ENCODE results near the gene CD226. TPM values are rescaled to one million over a fixed set of nuclear protein-coding genes. Genes with fewer than 3 reads are reported as not detected.
"Not testable (repeated sequence)": the region's sequence is repeated elsewhere in the genome, so short reads cannot be mapped to it uniquely, and the experiment has no call there.

Gene CD226
- total RNA-seq, 6 donors from 2014 or later: 3.3 to 26.5 (median 5.5) TPM

DNA sequence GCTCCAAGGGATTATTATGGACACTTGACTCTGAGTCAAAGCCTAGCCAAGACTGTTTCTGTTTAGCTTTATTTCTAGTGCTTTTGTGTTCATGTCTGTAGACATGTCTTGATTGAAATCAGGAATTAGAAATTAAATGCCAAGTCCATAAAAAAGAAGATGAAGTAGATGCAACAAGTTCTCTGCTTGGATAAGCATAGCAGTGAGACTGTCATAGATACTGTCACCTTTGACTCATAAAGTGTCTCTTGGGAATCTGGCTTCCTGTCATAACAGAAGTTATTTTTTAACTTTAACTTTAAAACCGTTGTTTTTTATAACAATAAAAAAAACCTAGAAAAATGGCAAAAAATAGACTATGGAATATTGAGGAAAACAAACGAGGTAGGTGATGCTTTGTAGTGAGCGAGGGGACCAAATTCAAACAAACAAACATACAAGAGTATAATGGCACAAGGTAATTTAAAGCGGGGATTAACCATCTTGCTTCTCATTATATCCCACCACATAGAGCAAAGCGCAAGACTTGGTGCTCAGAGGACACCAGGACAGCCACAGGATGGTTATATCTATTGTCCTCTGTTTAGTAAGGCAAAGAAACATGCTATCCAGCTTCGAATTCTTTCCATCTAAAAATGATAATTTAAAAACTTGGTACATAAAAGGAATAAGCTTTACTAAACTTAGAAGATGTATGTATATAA lies 64.6 kb downstream of the CD226 start:
- Histone ChIP-seq H3K27ac (no peak overlapping the region), H3K4me1 (no peaks in the 10 kb centered on the region), H3K36me3 (no peaks in the 10 kb centered on the region), H3K27me3 (no peaks in the 10 kb centered on the region), H3K4me3 (no peak overlapping the region), H3K9me3 (no peaks in the 10 kb centered on the region)
- ATAC-seq (ENCODE audit: low FRiP score in 2 of 2) (no peak), DNase-seq (no peak)
- TF ChIP-seq POLR2A (IDR thresholded peaks at IDR 0.05) (no peak), EP300 (IDR thresholded peaks at IDR 0.05) (no peak), POLR2AphosphoS5 (IDR thresholded peaks at IDR 0.05) (no peak)
- TF ChIP-seq, protein P1, sequence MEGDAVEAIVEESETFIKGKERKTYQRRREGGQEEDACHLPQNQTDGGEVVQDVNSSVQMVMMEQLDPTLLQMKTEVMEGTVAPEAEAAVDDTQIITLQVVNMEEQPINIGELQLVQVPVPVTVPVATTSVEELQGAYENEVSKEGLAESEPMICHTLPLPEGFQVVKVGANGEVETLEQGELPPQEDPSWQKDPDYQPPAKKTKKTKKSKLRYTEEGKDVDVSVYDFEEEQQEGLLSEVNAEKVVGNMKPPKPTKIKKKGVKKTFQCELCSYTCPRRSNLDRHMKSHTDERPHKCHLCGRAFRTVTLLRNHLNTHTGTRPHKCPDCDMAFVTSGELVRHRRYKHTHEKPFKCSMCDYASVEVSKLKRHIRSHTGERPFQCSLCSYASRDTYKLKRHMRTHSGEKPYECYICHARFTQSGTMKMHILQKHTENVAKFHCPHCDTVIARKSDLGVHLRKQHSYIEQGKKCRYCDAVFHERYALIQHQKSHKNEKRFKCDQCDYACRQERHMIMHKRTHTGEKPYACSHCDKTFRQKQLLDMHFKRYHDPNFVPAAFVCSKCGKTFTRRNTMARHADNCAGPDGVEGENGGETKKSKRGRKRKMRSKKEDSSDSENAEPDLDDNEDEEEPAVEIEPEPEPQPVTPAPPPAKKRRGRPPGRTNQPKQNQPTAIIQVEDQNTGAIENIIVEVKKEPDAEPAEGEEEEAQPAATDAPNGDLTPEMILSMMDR (IDR thresholded peaks at IDR 0.05): no peak
- WGBS, 2 donors: 87 to 89% methylated on average over 6 of the region's 6 CpGs

DNA sequence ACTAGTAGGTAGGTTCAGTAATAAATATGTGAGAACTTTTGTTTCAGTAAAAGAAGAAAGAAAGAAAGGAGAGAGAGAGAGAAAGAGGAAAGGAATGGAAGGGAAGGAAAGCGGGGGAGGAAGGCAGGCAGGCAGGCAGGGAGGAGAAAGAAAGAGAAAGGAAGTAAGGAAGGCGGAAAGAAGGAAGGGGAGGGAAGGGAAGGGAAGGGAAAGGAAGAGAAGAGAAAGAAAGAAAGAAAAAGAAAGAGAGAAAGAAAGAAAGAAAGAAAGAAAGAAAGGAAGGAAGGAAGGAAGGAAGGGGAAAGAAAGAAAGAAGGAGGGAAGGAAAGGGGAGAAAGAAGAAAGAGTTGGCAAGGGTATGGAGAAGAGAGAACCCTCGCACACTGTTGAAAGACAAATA lies 67.6 kb downstream of the CD226 start:
- Histone ChIP-seq H3K27ac (no peak overlapping the region), H3K9me3 (no peaks in the 10 kb centered on the region), H3K27me3 (no peaks in the 10 kb centered on the region), H3K4me3 (no peak overlapping the region), H3K36me3 (no peaks in the 10 kb centered on the region), H3K4me1 (no peaks in the 10 kb centered on the region)
- 93 to 95% methylated on average over 3 of the region's 3 CpGs for WGBS, 2 donors
- TF ChIP-seq EP300 (IDR thresholded peaks at IDR 0.05) (no peak), POLR2A (IDR thresholded peaks at IDR 0.05) (no peak), POLR2AphosphoS5 (IDR thresholded peaks at IDR 0.05) (no peak)
- TF ChIP-seq, protein P1 (IDR thresholded peaks at IDR 0.05): no peak
- ATAC-seq (ENCODE audit: low FRiP score in 2 of 2) (no peak), DNase-seq (no peak)

DNA sequence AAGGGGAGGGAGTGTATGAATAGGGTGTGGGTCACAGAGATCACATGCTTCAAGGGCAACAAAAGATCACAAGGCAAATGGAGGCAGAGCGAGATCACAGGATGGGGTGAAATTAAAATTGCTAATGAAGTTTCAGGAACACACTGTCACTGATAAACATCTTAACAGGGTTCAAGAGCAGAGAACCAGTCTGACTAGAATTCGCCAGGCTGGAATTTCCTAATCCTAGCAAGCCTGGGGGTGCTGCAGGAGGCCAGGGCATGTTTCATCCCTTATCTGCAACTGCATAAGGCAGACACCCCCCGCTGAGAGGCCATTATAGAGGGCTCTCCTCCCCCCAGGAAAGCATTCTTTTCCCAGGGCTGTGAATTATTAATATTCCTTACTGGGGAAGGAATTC lies 68.6 kb downstream of the CD226 start:
- H3K9me3 ChIP-seq; ATAC-seq (ENCODE audit: low FRiP score in 2 of 2); H3K4me3 ChIP-seq; H3K27ac ChIP-seq; H3K4me1 ChIP-seq; H3K27me3 ChIP-seq; DNase-seq; H3K36me3 ChIP-seq: not testable (repeated sequence)
- 83 to 98% methylated on average over 2 to 3 of the region's 3 CpGs for WGBS, 2 donors

DNA sequence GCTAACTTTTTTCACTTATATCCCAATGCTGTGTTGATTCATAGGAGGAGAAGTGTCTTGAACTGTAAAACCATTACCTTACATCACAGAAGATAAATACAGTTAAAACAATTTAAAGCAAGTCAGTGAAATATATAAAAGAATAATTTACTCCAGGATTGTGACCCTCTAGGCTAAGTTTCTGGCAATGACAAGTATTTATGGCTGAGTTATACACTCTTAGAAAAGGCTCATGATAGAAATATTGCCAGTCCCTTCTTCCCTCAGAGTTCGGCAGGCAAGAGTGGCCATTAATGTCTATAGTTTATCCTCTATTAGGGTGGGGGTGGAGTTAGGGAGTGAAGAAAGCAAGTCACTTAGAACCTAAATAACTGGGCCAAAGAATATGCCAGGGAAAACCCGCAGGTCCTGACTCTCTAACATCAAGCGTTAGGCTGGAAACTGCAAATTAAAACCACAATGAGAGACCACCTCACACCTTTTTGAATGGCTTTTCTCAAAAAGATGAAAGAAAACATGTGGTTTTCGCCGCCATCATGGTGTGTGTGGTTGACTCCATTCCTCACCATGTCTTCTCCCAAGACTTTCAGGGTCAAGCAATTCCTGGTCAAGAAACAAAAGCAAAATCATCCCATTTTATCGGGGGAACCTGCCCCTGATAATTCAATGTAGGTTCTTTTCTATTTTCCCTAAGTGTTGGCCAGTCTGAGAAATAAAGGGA lies 69.3 kb downstream of the CD226 start:
- TF ChIP-seq EP300 (IDR thresholded peaks at IDR 0.05) (no peak), POLR2A (IDR thresholded peaks at IDR 0.05) (no peak), POLR2AphosphoS5 (IDR thresholded peaks at IDR 0.05) (no peak)
- TF ChIP-seq, protein P1 (IDR thresholded peaks at IDR 0.05): no peak
- no peak overlapping the region for H3K27ac ChIP-seq
- H3K4me1 ChIP-seq: no peaks in the 10 kb centered on the region
- no peaks in the 10 kb centered on the region for H3K36me3 ChIP-seq
- ATAC-seq (ENCODE audit: low FRiP score in 2 of 2) (no peak), DNase-seq (no peak)
- WGBS, 2 donors: 76 to 89% methylated on average over 6 of the region's 6 CpGs
- no peaks in the 10 kb centered on the region for H3K9me3 ChIP-seq
- H3K27me3 ChIP-seq: no peaks in the 10 kb centered on the region
- H3K4me3 ChIP-seq: no peak overlapping the region

DNA sequence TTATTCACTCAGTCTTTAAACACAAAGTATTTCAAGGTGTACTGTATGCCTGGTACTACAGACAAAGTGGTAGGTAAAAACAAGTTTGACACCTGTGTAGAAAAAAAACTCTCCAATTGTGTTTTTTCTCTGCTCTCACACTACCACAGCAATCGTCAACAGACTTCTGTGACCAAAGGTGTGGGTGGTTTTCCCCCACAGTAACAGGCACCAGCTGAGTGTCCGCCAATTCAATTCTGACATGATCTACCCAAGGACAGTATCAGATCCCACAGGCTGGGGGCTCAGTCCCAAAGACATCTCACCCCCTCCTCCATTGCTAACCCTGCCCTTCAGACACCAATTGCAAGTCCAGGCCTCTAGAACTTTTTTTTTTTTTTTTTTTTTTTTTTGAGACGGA lies 71.2 kb downstream of the CD226 start:
- DNase-seq: no peak

More for the DNA sequence above, 71.2 kb downstream of the CD226 start:
- H3K4me3 ChIP-seq: no peak overlapping the region
- no peaks in the 10 kb centered on the region for H3K9me3 ChIP-seq
- H3K27ac ChIP-seq: no peak overlapping the region
- no peaks in the 10 kb centered on the region for H3K4me1 ChIP-seq
- TF ChIP-seq EP300 (IDR thresholded peaks at IDR 0.05) (no peak), POLR2AphosphoS5 (IDR thresholded peaks at IDR 0.05) (no peak), POLR2A (IDR thresholded peaks at IDR 0.05) (no peak)
- TF ChIP-seq, protein P1 (IDR thresholded peaks at IDR 0.05): no peak
- no peaks in the 10 kb centered on the region for H3K36me3 ChIP-seq
- no peaks in the 10 kb centered on the region for H3K27me3 ChIP-seq
- WGBS, 2 donors: 81 to 89% methylated on average over 3 of the region's 3 CpGs
- no peak for ATAC-seq (ENCODE audit: low FRiP score in 2 of 2)
